NCI-H2107 treated with DMSO at 0.1 percent for 48 hours (cell line): ENCODE data around the gene MRPL34.
"Not testable (repeated sequence)": the region's sequence is repeated elsewhere in the genome, so short reads cannot be mapped to it uniquely, and the experiment has no call there.

Source experiments
- DNase-seq: peaks from one replicate; lab custom pipeline; 2025; ENCODE audit not compliant: unreplicated experiment; lab: John Stamatoyannopoulos, UW

The MRPL34 gene

DNA sequence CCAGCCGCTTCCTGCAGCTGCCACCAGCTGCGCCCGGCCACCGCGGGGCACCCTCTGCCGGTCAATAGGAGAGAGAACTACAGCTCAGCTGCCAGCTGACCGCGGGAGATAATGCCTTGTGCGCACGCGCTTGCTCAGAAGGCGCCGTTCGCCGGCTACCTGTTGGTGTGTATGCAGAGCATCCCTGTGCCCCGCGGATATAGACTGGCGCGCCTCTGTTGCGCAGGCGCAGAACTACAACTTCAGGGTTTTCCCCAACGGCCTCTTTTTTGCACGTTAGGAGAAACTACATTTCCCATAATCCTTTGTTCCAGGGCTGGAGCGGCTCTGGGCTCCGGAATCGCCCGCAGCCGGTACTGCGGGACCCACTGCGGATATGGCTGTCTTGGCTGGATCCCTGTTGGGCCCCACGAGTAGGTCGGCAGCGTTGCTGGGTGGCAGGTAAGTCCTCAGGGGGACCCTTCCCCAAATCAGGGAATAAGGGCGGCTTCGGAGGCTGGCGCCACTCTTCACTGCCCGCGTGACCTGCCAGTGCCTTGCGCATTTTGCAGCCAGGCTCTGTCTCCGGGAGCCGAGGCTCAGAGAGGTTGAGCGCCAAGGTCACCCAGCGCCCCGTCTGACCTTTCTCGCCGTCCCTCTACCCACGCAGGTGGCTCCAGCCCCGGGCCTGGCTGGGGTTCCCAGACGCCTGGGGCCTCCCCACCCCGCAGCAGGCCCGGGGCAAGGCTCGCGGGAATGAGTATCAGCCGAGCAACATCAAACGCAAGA lies at the start of gene MRPL34:
TSS of gene MRPL34 (plus strand) at position 356 of the 768 bp plus-strand sequence. CDS start at position 377, 21 bp downstream.
- DNase-seq, result peak; percentile 98

DNA sequence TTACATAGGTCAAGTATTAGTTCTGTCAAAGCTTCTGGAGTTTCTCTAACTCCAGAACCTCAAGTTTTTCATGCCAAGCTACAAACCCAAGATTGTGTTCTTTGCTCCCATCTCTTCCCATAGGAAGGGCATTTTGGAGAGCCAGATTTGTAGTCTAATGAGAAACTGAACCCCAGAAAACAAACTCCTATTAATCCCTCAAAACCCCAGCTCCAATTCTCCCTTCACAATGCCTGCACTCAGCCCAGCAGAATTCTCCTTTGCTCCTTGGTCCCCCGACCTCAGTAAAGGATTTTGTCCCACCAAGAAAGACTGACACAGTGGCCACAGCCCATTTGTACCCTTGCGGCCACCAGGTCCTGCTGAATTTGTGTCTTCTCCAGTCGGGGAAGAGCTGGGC lies 49.5 kb upstream of the MRPL34 start:
- no peak for DNase-seq

DNA sequence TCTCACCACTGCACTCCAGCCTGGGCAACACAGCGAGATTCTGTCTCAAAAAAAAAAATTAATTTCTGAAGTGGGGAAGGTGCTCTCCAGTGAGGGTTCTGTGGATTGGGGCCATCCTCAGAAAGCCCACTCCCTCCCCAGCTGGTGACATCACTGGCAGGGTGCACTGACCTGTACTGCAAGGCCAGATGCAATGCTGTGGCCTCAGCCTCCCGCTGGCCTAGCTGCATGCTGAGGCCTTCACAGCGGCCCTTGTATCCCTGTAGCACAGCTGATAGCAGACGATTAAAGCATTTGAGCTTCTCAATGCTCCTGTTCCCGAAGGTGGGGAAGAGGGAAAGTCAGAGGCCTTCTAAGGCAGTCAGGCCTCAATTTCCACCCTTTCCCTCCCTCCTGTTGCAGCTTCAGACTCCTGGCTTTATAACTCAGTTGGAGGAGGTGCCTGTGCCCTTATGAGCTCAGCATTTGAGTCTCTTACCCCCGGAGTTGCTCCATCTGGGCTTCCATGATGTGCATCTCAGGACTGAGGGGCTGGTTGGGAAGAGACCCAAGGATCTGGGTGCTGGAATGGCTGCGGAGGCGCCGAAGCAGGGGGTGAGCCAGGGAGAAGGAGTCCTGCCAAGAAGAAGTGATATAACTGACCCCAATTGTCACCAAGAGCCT lies 46.4 kb upstream of the MRPL34 start:
- DNase-seq, result no peak

DNA sequence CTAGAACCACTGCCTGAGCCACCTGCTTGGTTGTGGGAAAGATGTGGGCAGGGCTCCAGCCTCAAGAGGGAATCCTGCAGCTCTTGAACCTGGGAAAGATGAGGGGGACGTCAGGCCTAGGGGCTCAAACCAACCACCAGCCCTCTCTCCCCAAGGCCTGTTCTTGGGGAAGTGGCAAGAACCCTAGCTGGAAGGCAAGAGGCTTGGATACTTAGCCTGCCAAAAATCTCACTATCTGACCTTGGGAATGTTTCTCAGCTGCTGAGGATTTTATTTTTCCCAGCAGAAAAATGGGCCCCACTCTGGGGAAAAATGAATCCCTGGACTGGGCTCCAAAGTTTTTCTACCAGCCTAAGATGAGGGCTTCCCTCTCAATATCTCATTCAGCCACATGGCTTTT lies 45.7 kb upstream of the MRPL34 start:
- no peak for DNase-seq

DNA sequence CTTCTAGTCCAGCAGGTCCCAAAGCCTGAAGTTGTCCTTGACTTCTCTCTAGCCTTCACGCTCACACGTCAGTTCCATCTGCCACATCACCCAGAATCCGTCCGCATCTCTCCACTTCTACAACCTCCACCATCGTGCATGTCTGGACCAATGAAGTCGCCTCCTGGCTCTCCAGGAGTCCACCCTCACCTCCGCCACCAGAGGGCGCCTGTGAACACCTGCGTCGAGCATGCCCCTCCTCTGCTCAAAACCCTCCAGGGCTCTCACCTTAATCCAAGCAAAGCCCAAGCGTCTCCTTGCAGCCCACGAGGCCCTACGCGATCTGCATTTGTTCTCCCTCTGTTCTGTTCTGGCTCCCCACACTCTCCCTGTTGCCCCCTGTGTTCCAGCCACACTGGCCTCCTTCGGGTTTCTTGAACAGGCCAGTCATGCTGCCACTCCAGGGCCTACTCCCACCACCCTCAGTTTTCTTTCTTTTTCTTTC lies 44.8 kb upstream of the MRPL34 start:
- DNase-seq, result peak; percentile 86

DNA sequence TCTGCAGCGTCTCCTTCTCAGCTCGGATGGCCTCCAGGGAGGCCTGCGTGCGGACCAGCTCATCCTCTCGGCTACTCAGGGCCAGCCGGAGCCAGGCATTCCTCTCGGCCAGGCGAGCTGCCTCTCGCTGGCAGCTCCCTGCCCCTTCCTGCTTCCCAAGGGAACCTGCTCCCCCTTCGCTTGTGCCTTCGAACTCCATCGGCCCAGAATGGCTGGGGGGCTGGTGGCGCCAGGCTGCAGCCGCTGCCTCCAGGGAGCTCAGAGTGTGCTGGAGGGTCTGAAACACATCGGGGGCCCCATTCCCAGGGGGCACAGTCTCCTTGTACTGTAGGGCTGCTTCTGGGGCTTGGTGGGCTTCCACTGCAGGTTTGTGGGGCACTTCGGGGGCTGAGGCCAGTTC lies 43.1 kb upstream of the MRPL34 start:
- no peak for DNase-seq

DNA sequence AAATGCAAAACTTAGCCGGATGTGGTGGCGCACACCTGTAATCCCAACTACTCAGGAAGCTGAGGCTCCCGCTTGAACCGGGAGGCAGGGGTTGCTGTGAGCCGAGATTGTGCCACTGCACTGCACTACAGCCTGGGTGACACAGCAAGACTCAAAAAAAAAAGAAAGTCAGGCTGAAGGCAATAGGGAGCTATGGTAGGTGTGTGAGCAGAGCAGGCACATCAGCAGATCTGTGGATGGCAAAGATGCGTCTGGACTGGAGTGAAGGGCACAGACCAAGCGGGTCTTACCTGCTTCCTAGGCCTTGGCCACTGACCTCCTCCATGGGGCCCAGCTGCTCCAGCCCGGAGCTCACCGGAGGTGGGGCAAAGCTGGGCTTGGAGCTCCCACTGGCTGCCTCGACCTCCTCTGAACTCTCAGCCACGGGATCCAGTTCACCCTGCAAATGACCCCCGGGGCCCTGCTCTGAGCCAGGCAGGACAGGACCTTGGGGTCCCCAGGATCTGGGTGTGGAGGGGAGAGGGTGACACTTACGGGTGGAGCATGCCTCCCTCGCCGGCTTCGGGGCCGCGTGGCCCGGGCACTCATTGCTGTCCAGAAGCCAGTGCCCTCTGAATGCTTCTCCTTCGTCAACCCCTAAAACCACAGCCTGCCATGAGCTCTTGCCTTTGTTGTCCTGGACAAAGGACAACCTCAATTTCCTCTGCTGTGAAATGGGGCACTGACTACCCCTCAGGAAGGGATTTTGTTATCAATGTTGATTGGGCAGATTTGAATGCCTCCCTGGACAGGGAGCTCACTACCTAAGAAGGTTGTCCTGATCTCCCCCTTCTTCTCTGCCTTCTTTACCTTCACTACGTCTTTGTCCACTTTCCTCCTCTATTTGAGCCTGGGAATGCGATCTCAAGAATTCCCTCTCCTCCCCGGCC lies 41.7 kb upstream of the MRPL34 start:
- no peak for DNase-seq

DNA sequence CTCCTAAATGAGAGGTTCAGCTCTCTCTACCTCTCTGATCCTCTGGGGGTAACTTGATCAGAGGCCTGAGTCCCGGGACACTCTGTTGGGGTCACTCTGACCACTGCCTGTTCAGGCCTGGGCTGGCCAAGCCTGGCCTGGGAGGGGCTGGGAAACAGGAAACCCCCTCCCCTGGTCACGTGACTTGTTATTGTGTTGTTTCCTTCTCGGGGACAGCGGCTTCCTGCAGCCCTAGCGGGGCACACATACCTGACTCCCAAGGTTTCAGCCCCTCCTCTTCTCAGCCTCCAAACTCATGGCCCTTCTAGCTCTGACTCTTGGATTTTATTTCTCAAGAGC lies 41.1 kb upstream of the MRPL34 start, which contains the start of gene USHBP1:
TSS of gene USHBP1 (minus strand) at position 105 of the 339 bp plus-strand sequence. CDS start 446 bp downstream, outside the sequence.
- no peak for DNase-seq

DNA sequence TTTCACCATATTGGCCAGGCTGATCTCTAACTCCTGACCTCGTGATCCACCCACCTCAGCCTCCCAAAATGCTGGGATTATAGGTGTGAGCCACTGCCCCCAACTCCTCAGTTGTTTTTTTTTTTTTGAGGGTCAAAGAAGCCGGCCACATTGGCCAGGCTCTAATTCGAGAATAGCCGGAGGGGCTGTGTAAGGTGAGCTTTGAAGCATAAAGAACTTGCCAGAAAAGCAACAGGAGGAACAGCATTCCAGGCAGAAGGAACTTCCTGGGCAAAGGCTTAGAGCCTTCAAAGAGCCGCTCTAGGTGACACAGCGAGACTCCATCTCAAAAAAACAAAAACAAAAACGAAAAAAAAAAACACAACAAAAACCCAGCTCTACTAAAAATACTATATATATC lies 39.6 kb upstream of the MRPL34 start:
- no peak for DNase-seq

DNA sequence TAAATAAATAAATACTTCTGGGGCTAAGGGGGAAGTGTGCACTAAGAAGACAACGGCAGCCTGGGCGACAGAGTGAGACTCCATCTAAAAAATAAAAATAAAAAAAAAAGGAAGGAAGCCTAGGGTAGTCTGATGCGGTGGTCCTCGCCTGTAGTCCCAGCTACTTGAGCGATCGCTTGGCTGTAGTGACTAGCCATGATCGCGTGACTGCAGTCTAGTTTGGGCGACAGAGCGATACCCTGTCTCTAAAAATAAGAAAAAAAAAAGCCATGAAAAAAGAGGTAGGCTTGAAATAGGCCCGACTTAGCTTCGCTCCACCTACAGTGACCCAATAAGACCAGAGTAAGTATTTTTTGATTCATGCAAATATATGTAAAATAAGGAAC lies 39.1 kb upstream of the MRPL34 start:
- DNase-seq, result no peak

DNA sequence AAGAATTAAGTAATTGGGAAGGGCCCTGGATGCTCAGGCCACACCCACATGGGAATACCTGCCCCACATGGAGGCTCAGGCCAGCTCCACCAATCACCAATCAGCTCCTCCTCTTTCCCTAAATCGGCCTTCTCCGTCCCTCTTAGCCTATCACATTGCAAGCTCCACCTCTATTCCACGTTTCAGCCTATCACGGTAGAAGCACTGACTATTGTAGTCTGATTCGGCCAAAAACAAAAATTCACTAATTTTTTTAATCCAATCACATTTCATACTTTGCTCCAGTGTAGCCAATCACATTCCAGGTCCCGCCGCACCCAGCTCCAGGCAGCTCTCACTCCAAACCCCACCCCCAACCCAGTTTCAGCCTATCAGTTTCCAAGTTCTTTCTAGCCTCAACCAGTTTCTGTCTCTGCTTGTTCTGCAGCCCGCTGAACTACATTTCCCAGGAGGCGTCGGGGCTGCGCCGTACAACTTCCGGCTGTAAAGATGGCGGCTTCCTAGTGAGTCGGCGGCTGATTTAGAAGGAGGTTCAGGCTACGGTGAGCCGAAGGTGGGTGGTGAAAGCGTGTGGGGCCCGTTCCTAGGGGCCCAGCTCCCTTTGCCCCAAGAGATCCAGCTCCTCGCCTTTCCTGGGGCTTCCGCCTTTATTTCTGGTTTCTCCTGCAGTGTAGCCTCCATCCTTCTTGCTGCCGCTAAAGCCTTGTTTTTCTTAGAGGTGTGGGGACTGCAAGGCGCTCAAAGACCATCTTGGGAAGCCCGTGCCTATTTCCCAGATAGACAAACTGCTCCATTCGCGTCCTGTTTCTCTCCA lies 38.5 kb upstream of the MRPL34 start, which contains the start of gene BABAM1:
TSS of gene BABAM1 (plus strand) at position 469 of the 814 bp plus-strand sequence. CDS start 1,364 bp downstream, outside the sequence.
- peak; percentile 97 for DNase-seq

DNA sequence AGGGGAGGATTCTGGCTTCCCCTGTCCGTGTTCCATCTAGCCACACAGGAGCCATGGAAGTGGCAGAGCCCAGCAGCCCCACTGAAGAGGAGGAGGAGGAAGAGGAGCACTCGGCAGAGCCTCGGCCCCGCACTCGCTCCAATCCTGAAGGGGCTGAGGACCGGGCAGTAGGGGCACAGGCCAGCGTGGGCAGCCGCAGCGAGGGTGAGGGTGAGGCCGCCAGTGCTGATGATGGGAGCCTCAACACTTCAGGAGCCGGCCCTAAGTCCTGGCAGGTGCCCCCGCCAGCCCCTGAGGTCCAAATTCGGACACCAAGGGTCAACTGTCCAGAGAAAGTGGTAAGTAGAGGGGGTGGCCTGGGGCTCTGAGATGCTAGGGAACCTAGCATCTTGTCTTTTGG lies 36.9 kb upstream of the MRPL34 start:
- DNase-seq, result no peak

DNA sequence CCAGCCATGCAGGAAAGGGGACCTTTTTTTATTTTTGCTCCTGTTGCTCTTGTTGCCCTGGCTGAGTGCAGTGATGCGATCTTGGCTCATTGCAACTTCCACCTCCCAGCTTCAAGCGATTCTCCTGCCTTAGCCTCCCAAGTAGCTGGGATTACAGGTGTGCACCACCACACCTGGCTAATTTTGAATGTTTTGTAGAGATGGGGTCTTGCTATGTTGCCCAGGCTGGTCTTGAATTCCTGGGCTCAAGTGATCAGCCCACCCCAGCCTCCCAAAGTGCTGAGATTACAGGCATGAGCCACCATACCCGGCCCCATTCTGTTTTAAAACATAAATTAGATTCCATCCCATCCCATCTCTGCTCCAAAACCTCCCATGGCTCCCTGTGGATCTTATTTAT lies 30.8 kb upstream of the MRPL34 start:
- not testable (repeated sequence) for DNase-seq

DNA sequence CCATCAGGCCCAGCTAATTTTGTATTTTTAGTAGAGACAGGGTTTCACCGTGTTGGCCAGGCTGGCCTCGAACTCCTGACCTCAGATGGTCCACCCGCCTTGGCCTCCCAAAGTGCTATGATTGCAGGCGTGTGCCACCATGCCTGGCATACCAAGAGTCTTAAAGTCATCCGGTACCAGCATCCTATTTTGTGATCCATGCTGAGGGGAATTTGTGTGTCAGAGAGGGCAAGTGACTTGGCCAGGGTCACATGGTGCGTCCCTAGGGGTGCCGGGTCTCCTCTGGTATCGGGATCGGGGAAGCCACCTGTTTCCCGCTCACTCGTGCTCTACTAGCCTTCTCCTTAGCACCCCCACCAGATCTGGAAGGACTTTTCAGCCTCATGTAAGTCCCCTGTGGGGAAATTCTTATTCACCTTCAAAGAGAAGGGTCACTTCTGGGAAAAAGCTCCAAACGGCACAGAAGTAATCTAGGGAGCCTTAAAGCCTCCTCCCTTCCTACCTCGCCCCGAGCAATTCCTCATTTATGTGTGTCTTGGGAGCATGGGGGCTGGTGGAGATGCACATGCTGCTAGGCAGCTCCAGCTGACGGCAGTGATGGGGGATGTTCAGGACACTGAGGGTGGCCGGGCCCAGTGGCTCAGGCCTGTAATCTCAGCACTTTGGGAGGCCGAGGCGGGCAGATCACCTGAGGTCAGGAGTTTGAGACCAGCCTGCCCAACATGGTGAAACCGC lies 30.1 kb upstream of the MRPL34 start:
- DNase-seq, result no peak

DNA sequence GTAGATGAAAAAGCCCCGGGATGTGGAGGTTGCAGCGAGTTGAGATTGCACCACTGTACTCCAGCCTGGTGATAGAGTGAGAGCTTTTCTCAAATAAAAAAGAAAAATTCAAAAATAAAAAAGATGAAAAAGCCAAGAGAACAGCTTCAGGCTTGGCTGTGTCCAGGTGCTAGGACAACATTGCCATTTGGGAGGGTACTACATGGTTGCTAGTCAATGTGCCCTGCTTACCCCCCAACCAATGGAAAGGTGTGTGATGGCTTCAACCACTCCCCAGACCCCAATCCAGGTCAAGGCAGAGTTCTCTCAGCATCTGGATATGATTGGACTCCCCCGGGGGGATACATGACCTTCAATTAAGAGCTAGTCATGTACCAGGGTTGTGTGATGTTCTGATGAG lies 26.2 kb upstream of the MRPL34 start:
- DNase-seq, result no peak

DNA sequence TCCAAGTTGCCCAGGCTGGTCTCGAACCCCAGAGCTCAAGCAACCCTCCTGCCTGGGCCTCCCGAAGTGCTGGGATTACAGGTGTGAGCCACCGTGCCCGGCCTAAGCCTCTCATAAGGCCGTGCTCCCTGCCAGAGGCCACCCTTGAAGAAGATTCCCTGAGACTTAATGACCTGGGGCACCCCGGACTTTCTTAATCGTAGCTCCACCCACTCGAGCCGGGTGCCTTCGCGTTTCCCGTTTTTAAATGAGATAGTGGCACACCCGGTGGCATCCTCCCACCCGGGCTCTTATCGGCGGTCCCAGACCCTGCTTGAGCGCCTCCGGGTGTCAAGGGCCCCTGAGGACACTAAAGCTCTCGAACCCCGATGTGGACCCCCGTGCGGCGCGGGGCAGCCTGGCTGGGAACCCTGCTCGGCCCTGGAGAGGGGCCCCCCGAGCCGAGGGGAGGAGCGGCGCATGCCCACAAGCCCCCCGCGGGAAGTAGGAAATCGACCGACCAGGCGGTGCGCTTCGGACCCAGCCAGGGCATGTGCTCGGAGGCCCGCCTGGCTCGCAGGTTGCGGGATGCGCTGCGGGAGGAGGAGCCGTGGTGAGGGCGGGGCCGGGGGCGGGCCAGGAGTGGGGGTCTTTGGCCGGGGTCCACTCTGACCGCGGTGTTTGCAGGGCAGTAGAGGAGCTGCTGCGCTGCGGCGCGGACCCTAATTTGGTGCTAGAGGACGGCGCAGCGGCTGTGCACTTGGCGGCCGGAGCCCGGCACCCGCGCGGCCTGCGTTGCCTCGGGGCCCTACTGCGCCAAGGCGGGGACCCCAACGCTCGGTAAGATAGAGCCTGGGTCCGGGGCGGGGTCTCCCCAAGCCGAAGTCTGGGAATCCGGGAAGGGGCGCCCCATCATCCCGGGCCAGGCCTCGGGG lies 24.0 kb upstream of the MRPL34 start, which contains the start of gene ANKLE1:
TSS of gene ANKLE1 (plus strand) at position 511 of the 914 bp plus-strand sequence. CDS start at position 531, 20 bp downstream.
- DNase-seq, result no peak

DNA sequence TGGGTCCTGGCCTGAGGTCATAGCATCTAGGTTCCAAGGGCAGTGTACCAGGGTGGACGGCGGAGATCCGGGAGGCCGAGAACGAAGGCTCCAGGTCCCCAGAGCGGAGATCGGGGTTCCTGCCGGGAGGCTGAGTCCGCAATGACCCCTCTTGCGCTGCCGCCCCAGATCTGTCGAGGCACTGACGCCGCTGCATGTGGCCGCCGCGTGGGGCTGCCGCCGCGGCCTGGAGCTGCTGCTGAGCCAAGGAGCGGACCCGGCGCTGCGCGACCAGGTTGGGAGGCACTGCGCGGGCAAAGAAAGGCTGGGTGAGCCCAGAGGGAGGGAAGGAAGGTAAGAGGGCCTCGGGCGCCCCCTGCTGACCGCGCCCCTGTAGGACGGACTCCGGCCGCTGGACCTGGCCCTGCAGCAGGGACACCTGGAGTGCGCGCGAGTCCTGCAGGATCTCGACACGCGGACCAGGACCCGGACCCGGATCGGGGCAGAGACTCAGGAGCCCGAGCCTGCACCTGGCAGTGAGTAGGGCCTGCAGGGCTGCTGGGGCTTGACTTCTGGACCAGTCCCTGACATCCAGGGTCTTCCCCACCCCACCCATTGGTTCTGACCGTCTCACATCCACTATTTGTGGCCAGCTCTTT lies 23.1 kb upstream of the MRPL34 start:
- peak; percentile 64 for DNase-seq

DNA sequence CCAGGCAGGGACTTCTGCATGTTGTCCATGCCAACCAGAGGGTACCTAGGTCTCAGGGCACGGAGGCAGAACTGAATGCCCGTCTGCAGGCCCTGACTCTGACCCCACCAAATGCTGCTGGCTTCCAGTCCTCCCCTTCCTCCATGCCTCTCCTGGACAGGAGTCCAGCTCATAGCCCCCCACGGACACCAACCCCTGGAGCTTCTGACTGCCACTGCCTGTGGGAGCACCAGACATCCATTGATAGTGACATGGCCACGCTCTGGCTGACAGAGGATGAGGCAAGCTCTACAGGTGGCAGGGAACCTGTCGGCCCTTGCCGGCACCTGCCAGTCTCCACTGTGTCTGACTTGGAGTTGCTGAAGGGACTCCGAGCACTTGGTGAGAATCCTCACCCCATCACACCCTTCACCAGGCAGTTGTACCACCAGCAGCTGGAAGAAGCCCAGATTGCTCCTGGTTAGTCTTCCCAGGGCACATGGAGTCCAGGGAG lies 22.1 kb upstream of the MRPL34 start:
- no peak for DNase-seq
